IgD-negative memory B cell (primary cell): ENCODE results near the gene ELL2. TPM values are rescaled to one million over a fixed set of nuclear protein-coding genes. Genes with fewer than 3 reads are reported as not detected.

Experiments used
- H3K27ac Mint-ChIP-seq, 3 donors: one replicate each; pipeline ENCODE4 v1.8.0; 2020 to 2022; ENCODE audit warnings: mild to moderate bottlenecking in 3 of 3, mixed read lengths in 3 of 3, moderate library complexity in 1 of 3
- H3K27me3 Mint-ChIP-seq: one replicate; pipeline ENCODE4 v1.8.0; 2021; ENCODE audit warnings: mixed read lengths
- H3K36me3 Mint-ChIP-seq: one replicate; pipeline ENCODE4 v1.8.0; 2020; ENCODE audit warnings: mild to moderate bottlenecking, mixed read lengths
- H3K4me1 Mint-ChIP-seq, 3 donors: one replicate each; pipeline ENCODE4 v1.8.0; 2020 to 2022; ENCODE audit warnings: mixed read lengths in 3 of 3, mild to moderate bottlenecking in 1 of 3
- H3K4me3 Mint-ChIP-seq, 4 donors: one replicate each; pipeline ENCODE4 v1.8.0; 2020 to 2022; ENCODE audit warnings: mild to moderate bottlenecking in 4 of 4, mixed read lengths in 4 of 4, moderate library complexity in 3 of 4
- H3K9me3 Mint-ChIP-seq, 3 donors: one replicate each; pipeline ENCODE4 v1.8.0; 2020 to 2021; ENCODE audit warnings: mixed read lengths in 3 of 3, mild to moderate bottlenecking in 1 of 3
- polyA plus RNA-seq: library from polyadenylated mRNA; unstranded; fragments of 300-500 nt; fragmentation: Illumina TruSeq; gene quantifications from one replicate; pipeline ENCODE4 v1.2.3, GENCODE V29; 2021

Gene ELL2
- polyA plus RNA-seq = 9.9 TPM

- peak within 1 kb of the TSS; percentile 94 to 99 (median 99) for H3K27ac Mint-ChIP-seq
- H3K9me3 Mint-ChIP-seq = no peaks in the 10 kb centered on the region
- no peaks in the 10 kb centered on the region for H3K36me3 Mint-ChIP-seq
- peaks cover 27 to 40% (median 28%) of the 10 kb centered on the region in 3 donors for H3K4me1 Mint-ChIP-seq
- no peaks in the 10 kb centered on the region for H3K27me3 Mint-ChIP-seq
- peak within 1 kb of the TSS; percentile 92 to 100 (median 98) for H3K4me3 Mint-ChIP-seq
Measured at GRCh38 chr5:95961617-95962474, at the start of gene ELL2. Gene ELL2, minus strand, starts transcription at chr5:95961851. Its CDS starts 130 bp downstream, at chr5:95961721.

- Mint-ChIP-seq H3K4me3 (no peak overlapping the region), H3K36me3 (no peaks in the 10 kb centered on the region), H3K9me3 (peaks cover 0 to 7% (median 4%) of the 10 kb centered on the region in 3 donors), H3K27me3 (no peaks in the 10 kb centered on the region), H3K4me1 (no peaks in the 10 kb centered on the region), H3K27ac (no peak overlapping the region)
Measured at GRCh38 chr5:96008987-96009647, 47.5 kb upstream of the ELL2 start.

GRCh38 chr5:96008487-96008886 is 46.8 kb upstream of the ELL2 start:
- no peak overlapping the region for H3K27ac Mint-ChIP-seq
- H3K36me3 Mint-ChIP-seq = no peaks in the 10 kb centered on the region
- H3K9me3 Mint-ChIP-seq = peaks cover 0 to 7% (median 4%) of the 10 kb centered on the region in 3 donors
- H3K4me1 Mint-ChIP-seq = no peaks in the 10 kb centered on the region
- no peak overlapping the region for H3K4me3 Mint-ChIP-seq
- no peaks in the 10 kb centered on the region for H3K27me3 Mint-ChIP-seq

GRCh38 chr5:96007051-96007450 is 45.4 kb upstream of the ELL2 start:
- no peak overlapping the region for H3K4me3 Mint-ChIP-seq
- no peaks in the 10 kb centered on the region for H3K27me3 Mint-ChIP-seq

GRCh38 chr5:96006291-96006690 is 44.6 kb upstream of the ELL2 start:
- Mint-ChIP-seq H3K4me3 (no peak overlapping the region), H3K27me3 (no peaks in the 10 kb centered on the region), H3K27ac (no peak overlapping the region), H3K36me3 (no peaks in the 10 kb centered on the region), H3K4me1 (no peaks in the 10 kb centered on the region), H3K9me3 (peaks cover 0 to 7% (median 2%) of the 10 kb centered on the region in 3 donors)

More at GRCh38 chr5:96007051-96007450, 45.4 kb upstream of the ELL2 start:
- H3K9me3 Mint-ChIP-seq = peaks cover 0 to 7% (median 2%) of the 10 kb centered on the region in 3 donors
- H3K4me1 Mint-ChIP-seq = no peaks in the 10 kb centered on the region
- H3K27ac Mint-ChIP-seq = no peak overlapping the region
- no peaks in the 10 kb centered on the region for H3K36me3 Mint-ChIP-seq

GRCh38 chr5:96004754-96005153 is 43.1 kb upstream of the ELL2 start:
- Mint-ChIP-seq H3K9me3 (peaks cover 0 to 7% (median 0%) of the 10 kb centered on the region in 3 donors), H3K36me3 (peaks cover 1% of the 10 kb centered on the region), H3K27me3 (no peaks in the 10 kb centered on the region), H3K27ac (no peak overlapping the region), H3K4me3 (no peak overlapping the region), H3K4me1 (no peaks in the 10 kb centered on the region)

- Mint-ChIP-seq H3K4me1 (no peaks in the 10 kb centered on the region), H3K36me3 (peaks cover 1% of the 10 kb centered on the region), H3K27ac (no peak overlapping the region), H3K4me3 (no peak overlapping the region), H3K9me3 (peaks cover 0 to 3% (median 0%) of the 10 kb centered on the region in 3 donors), H3K27me3 (no peaks in the 10 kb centered on the region)
Measured at GRCh38 chr5:96004087-96004486, 42.4 kb upstream of the ELL2 start.

- no peaks in the 10 kb centered on the region for H3K4me1 Mint-ChIP-seq
- no peak overlapping the region for H3K27ac Mint-ChIP-seq
- peaks cover 0 to 4% (median 2%) of the 10 kb centered on the region in 3 donors for H3K9me3 Mint-ChIP-seq
- H3K4me3 Mint-ChIP-seq = no peak overlapping the region
- H3K27me3 Mint-ChIP-seq = no peaks in the 10 kb centered on the region
- H3K36me3 Mint-ChIP-seq = peaks cover 5% of the 10 kb centered on the region
Measured at GRCh38 chr5:96001262-96001661, 39.6 kb upstream of the ELL2 start.

- Mint-ChIP-seq H3K4me3 (no peak overlapping the region), H3K36me3 (peaks cover 5% of the 10 kb centered on the region), H3K4me1 (no peaks in the 10 kb centered on the region), H3K27ac (no peak overlapping the region), H3K9me3 (peaks cover 0 to 4% (median 2%) of the 10 kb centered on the region in 3 donors), H3K27me3 (no peaks in the 10 kb centered on the region)
Measured at GRCh38 chr5:96000308-96000707, 38.7 kb upstream of the ELL2 start.

GRCh38 chr5:95996904-95997723 is 35.5 kb upstream of the ELL2 start:
- peaks cover 5% of the 10 kb centered on the region for H3K36me3 Mint-ChIP-seq
- peaks cover 0 to 4% (median 2%) of the 10 kb centered on the region in 3 donors for H3K9me3 Mint-ChIP-seq
- H3K4me3 Mint-ChIP-seq = no peak overlapping the region
- no peaks in the 10 kb centered on the region for H3K4me1 Mint-ChIP-seq
- no peak overlapping the region for H3K27ac Mint-ChIP-seq
- no peaks in the 10 kb centered on the region for H3K27me3 Mint-ChIP-seq

GRCh38 chr5:95995962-95996489 is 34.4 kb upstream of the ELL2 start:
- peaks cover 0 to 4% (median 2%) of the 10 kb centered on the region in 3 donors for H3K9me3 Mint-ChIP-seq
- H3K27ac Mint-ChIP-seq = no peak overlapping the region
- H3K27me3 Mint-ChIP-seq = no peaks in the 10 kb centered on the region
- no peaks in the 10 kb centered on the region for H3K4me1 Mint-ChIP-seq
- no peak overlapping the region for H3K4me3 Mint-ChIP-seq
- H3K36me3 Mint-ChIP-seq = peaks cover 5% of the 10 kb centered on the region

GRCh38 chr5:95993776-95994175 is 32.1 kb upstream of the ELL2 start:
- H3K4me3 Mint-ChIP-seq = no peak overlapping the region
- H3K4me1 Mint-ChIP-seq = no peaks in the 10 kb centered on the region
- no peaks in the 10 kb centered on the region for H3K27me3 Mint-ChIP-seq
- peaks cover 3% of the 10 kb centered on the region for H3K36me3 Mint-ChIP-seq
- peaks cover 0 to 2% (median 2%) of the 10 kb centered on the region in 3 donors for H3K9me3 Mint-ChIP-seq
- no peak overlapping the region for H3K27ac Mint-ChIP-seq

- Mint-ChIP-seq H3K4me3 (no peak overlapping the region), H3K27me3 (no peaks in the 10 kb centered on the region), H3K36me3 (peaks cover 1% of the 10 kb centered on the region), H3K9me3 (peaks cover 0 to under 1% (median 0%) of the 10 kb centered on the region in 3 donors), H3K4me1 (no peaks in the 10 kb centered on the region), H3K27ac (no peak overlapping the region)
Measured at GRCh38 chr5:95993266-95993665, 31.6 kb upstream of the ELL2 start.

GRCh38 chr5:95989283-95990048 is 27.8 kb upstream of the ELL2 start:
- Mint-ChIP-seq H3K4me1 (no peaks in the 10 kb centered on the region), H3K4me3 (no peak overlapping the region), H3K9me3 (no peaks in the 10 kb centered on the region), H3K27ac (no peak overlapping the region), H3K27me3 (no peaks in the 10 kb centered on the region), H3K36me3 (no peaks in the 10 kb centered on the region)
